SU-DHL-6 (cell line): ENCODE data around the gene GRPEL1.

Experiments
- EZH2phosphoT487 ChIP-seq: fragments of 200-600 bp; sonication (generic), shearing (Covaris generic); conservative IDR thresholded peaks from 2 replicates; pipeline ENCODE4 v1.6.1; 2018; ENCODE audit warnings: mild to moderate bottlenecking, antibody characterized with exemption, low read length, moderate library complexity, mixed read lengths
- TF ChIP-seq, protein P1 (sequence below): fragments of 200-600 bp; sonication (generic); IDR thresholded peaks from one replicate; pipeline ENCODE4 v1.5.1; 2017; ENCODE audit warnings: antibody characterized with exemption, mild to moderate bottlenecking, low read length, moderate library complexity; ENCODE audit not compliant: insufficient read depth, poor library complexity, severe bottlenecking

GRCh38 chr4:7019367-7019766 lies 48.5 kb downstream of the GRPEL1 start:
- TF ChIP-seq, protein P1, sequence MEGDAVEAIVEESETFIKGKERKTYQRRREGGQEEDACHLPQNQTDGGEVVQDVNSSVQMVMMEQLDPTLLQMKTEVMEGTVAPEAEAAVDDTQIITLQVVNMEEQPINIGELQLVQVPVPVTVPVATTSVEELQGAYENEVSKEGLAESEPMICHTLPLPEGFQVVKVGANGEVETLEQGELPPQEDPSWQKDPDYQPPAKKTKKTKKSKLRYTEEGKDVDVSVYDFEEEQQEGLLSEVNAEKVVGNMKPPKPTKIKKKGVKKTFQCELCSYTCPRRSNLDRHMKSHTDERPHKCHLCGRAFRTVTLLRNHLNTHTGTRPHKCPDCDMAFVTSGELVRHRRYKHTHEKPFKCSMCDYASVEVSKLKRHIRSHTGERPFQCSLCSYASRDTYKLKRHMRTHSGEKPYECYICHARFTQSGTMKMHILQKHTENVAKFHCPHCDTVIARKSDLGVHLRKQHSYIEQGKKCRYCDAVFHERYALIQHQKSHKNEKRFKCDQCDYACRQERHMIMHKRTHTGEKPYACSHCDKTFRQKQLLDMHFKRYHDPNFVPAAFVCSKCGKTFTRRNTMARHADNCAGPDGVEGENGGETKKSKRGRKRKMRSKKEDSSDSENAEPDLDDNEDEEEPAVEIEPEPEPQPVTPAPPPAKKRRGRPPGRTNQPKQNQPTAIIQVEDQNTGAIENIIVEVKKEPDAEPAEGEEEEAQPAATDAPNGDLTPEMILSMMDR, result no peak
- no peak for TF ChIP-seq EZH2phosphoT487
